ENCODE measurements around the gene MLANA.

GRCh38 chr9:5908918-5909317, 18.2 kb downstream of the MLANA start:
- TF ChIP-seq CTCF (tag by site-specific recombination; IDR thresholded peaks at IDR 0.05) (no peak), ZNF701 (tag by site-specific recombination; IDR thresholded peaks at IDR 0.05) (no peak), ZNF274 (IDR thresholded peaks at IDR 0.05; ENCODE audit: low read length) (no peak), ZNF274 (tag by site-specific recombination; IDR thresholded peaks at IDR 0.05; ENCODE audit: borderline replicate concordance) (no peak), GLIS2 (tag by site-specific recombination; IDR thresholded peaks at IDR 0.05) (no peak), ZBTB1 (tag by site-specific recombination; IDR thresholded peaks at IDR 0.05) (no peak), SETDB1 (IDR thresholded peaks at IDR 0.05; ENCODE audit: insufficient read length, low read length) (no peak), SP7 (tag by site-specific recombination; IDR thresholded peaks at IDR 0.05) (no peak), SALL2 (tag by site-specific recombination; IDR thresholded peaks at IDR 0.05; ENCODE audit: borderline replicate concordance) (no peak), MZF1 (tag by site-specific recombination; IDR thresholded peaks at IDR 0.05; ENCODE audit: borderline replicate concordance) (no peak), KLF9 (tag by site-specific recombination; IDR thresholded peaks at IDR 0.05; ENCODE audit: low read depth) (no peak), YY1 (tag by site-specific recombination; IDR thresholded peaks at IDR 0.05) (no peak), ZNF704 (tag by site-specific recombination; IDR thresholded peaks at IDR 0.05) (no peak), ZNF335 (tag by site-specific recombination; conservative IDR thresholded peaks at IDR 0.05) (no peak)

All from HEK293 (cell line).